KMS-11 (cell line): Measurements from ENCODE around the gene TIGD3.

ENCODE experiments used
- H2AFZ ChIP-seq: fragments of 200-600 bp; sonication (generic); 2 replicates; pipeline ENCODE4 v1.6.1; 2016; ENCODE audit warnings: antibody characterized with exemption, mixed run types, low read depth
- H3K27ac ChIP-seq: fragments of 200-600 bp; sonication (generic); 2 replicates; pipeline ENCODE4 v1.6.1; 2016; ENCODE audit warnings: mild to moderate bottlenecking, mixed run types
- H3K27me3 ChIP-seq: fragments of 200-600 bp; sonication (generic); 2 replicates; pipeline ENCODE4 v1.6.1; 2017; ENCODE audit warnings: mild to moderate bottlenecking, low read depth, mixed run types, moderate library complexity; ENCODE audit not compliant: insufficient read depth
- H3K36me3 ChIP-seq: fragments of 200-600 bp; sonication (generic); 2 replicates; pipeline ENCODE4 v1.6.1; 2017; ENCODE audit warnings: mild to moderate bottlenecking, mixed run types; ENCODE audit not compliant: insufficient read depth
- H3K4me1 ChIP-seq: fragments of 200-600 bp; sonication (generic); 2 replicates; pipeline ENCODE4 v1.6.1; 2016; ENCODE audit warnings: mild to moderate bottlenecking, low read depth, mixed run types; ENCODE audit not compliant: poor library complexity, severe bottlenecking
- H3K4me2 ChIP-seq: fragments of 200-600 bp; sonication (generic); 2 replicates; pipeline ENCODE4 v1.7.0; 2016; ENCODE audit warnings: mild to moderate bottlenecking, mixed run types
- H3K4me3 ChIP-seq: fragments of 200-600 bp; sonication (generic); IDR thresholded peaks from 2 replicates; pipeline ENCODE4 v1.6.1; 2017; ENCODE audit warnings: low read depth, low read length, mixed read lengths; ENCODE audit not compliant: insufficient read depth
- H3K79me2 ChIP-seq: fragments of 200-600 bp; sonication (generic); 2 replicates; pipeline ENCODE4 v1.6.1; 2016; ENCODE audit warnings: low read depth, mixed run types; ENCODE audit not compliant: insufficient read depth
- H3K9ac ChIP-seq: fragments of 200-600 bp; sonication (generic); 2 replicates; pipeline ENCODE4 v1.6.1; 2016; ENCODE audit warnings: mild to moderate bottlenecking, mixed run types
- H4K20me1 ChIP-seq: fragments of 200-600 bp; sonication (generic); 2 replicates; pipeline ENCODE4 v1.6.1; 2016; ENCODE audit warnings: mild to moderate bottlenecking, mixed run types; ENCODE audit not compliant: insufficient read depth
- CTCF ChIP-seq: fragments of 200-600 bp; sonication (generic); conservative IDR thresholded peaks from 2 replicates; pipeline ENCODE4 v1.6.1; 2017; ENCODE audit warnings: low read depth, mild to moderate bottlenecking, antibody characterized with exemption, low read length, moderate library complexity, mixed read lengths

The TIGD3 gene

GRCh38 chr11:65383778-65384177 lies 29.2 kb downstream of the TIGD3 start:
- Histone ChIP-seq H2AFZ (no peak overlapping the region), H3K79me2 (peaks cover 42% of the 10 kb centered on the region), H4K20me1 (no peaks in the 10 kb centered on the region), H3K4me1 (peaks cover 67% of the 10 kb centered on the region), H3K27me3 (no peaks in the 10 kb centered on the region), H3K9ac (no peak overlapping the region), H3K4me3 (no peak overlapping the region), H3K27ac (peak overlapping the region; percentile 95; the same call in 1 of the 2 replicates), H3K4me2 (peak overlapping the region; percentile 79; the same call in 1 of the 2 replicates), H3K36me3 (no peaks in the 10 kb centered on the region)
- no peak for TF ChIP-seq CTCF

GRCh38 chr11:65384301-65384889 lies 29.8 kb downstream of the TIGD3 start:
- Histone ChIP-seq H3K36me3 (no peaks in the 10 kb centered on the region), H3K9ac (no peak overlapping the region), H3K4me2 (no peak overlapping the region; the same call in 1 of the 2 replicates), H3K79me2 (peaks cover 48% of the 10 kb centered on the region), H4K20me1 (no peaks in the 10 kb centered on the region), H3K27ac (peak overlapping the region; percentile 49; the same call in 1 of the 2 replicates), H3K4me1 (peaks cover 73% of the 10 kb centered on the region), H2AFZ (no peak overlapping the region), H3K27me3 (no peaks in the 10 kb centered on the region), H3K4me3 (no peak overlapping the region)
- no peak for TF ChIP-seq CTCF

GRCh38 chr11:65386307-65387140 lies 32.0 kb downstream of the TIGD3 start, which contains the start of gene FRMD8:
Gene FRMD8, plus strand, starts transcription at chr11:65386637. Its CDS starts 400 bp downstream, at chr11:65387037.
- peak within 1 kb of the TSS; percentile 49 for H3K27ac ChIP-seq
- H4K20me1 ChIP-seq: no peaks in the 10 kb centered on the region
- no peaks in the 10 kb centered on the region for H3K27me3 ChIP-seq
- peak within 1 kb of the TSS; percentile 63 for H3K4me3 ChIP-seq
- peaks cover 55% of the 10 kb centered on the region for H3K79me2 ChIP-seq
- no peak for TF ChIP-seq CTCF
- H2AFZ ChIP-seq: peak within 1 kb of the TSS; percentile 69; the same call in 1 of the 2 replicates
- peak within 1 kb of the TSS; percentile 69 for H3K9ac ChIP-seq
- peaks cover 79% of the 10 kb centered on the region for H3K4me1 ChIP-seq
- peak within 1 kb of the TSS; percentile 74 for H3K4me2 ChIP-seq
- no peaks in the 10 kb centered on the region for H3K36me3 ChIP-seq

- no peak for TF ChIP-seq CTCF
- peak overlapping the region; percentile 21; the same call in 1 of the 2 replicates for H3K9ac ChIP-seq
- peaks cover 72% of the 10 kb centered on the region for H3K4me1 ChIP-seq
- H3K27ac ChIP-seq: peak overlapping the region; percentile 49
- peaks cover 62% of the 10 kb centered on the region for H3K79me2 ChIP-seq
- H3K4me2 ChIP-seq: peak overlapping the region; percentile 74
- no peak overlapping the region for H3K4me3 ChIP-seq
- H3K36me3 ChIP-seq: no peaks in the 10 kb centered on the region
- no peaks in the 10 kb centered on the region for H4K20me1 ChIP-seq
- H2AFZ ChIP-seq: no peak overlapping the region
- no peaks in the 10 kb centered on the region for H3K27me3 ChIP-seq
Observed at GRCh38 chr11:65388731-65389130, 34.2 kb downstream of the TIGD3 start.
